ENCODE measurements around the gene NACC1. TPM values are rescaled to one million over a fixed set of nuclear protein-coding genes. Genes with fewer than 3 reads are reported as not detected.

The NACC1 gene
- total RNA-seq (95.4 and 97.6 TPM in 2 replicates), polyA plus RNA-seq (120 and 198 TPM in 2 replicates), polyA minus RNA-seq (80.5 and 91.7 TPM in 2 replicates), Bru-seq, nascent RNA (percentile 73 among the genes with signal in this experiment), BruChase-seq, experiment 1, labeled RNA remaining after a 6-hour chase (percentile 95 among the genes with signal in this experiment), BruChase-seq, experiment 2, labeled RNA remaining after a 2-hour chase (percentile 90 among the genes with signal in this experiment)
- 80.0 and 100 TPM in 2 replicates for polyA plus RNA-seq (2011; cell fraction: cytosol; rRNA removed)
- polyA plus RNA-seq (2011; cell fraction: nucleus; rRNA removed): 54.7 and 78.0 TPM in 2 replicates
- 38.9 and 59.8 TPM in 2 replicates for polyA plus RNA-seq (2012)
- polyA minus RNA-seq (2011; cell fraction: cytosol; rRNA and poly(A)+ RNA removed): 98.0 TPM
- 19.5 and 40.5 TPM in 2 replicates for polyA minus RNA-seq (2011; cell fraction: nucleus; rRNA and poly(A)+ RNA removed)
- long read RNA-seq, partial matches to known transcripts: 0 of 33 reads
- long read RNA-seq, other reads (novel, unspliced or antisense): 33 of 33 reads

GRCh38 chr19:13117772-13118423, at the start of gene NACC1:
Gene NACC1, plus strand, starts transcription at chr19:13118264. Its CDS starts 16,944 bp downstream, at chr19:13135208.
- intact Hi-C loops (cut with micrococcal nuclease): loop anchor here (1.0 kb wide), 1 partner anchor 49 kb away; no protein-coding TSS in a partner anchor

More at GRCh38 chr19:13117772-13118423, at the start of gene NACC1:
- TF ChIP-seq, protein P1, sequence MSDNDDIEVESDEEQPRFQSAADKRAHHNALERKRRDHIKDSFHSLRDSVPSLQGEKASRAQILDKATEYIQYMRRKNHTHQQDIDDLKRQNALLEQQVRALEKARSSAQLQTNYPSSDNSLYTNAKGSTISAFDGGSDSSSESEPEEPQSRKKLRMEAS (IDR thresholded peaks at IDR 0.05; ENCODE audit: insufficient read depth, insufficient read length): no peak
- TF ChIP-seq JUN (IDR thresholded peaks at IDR 0.05; ENCODE audit: borderline replicate concordance, insufficient read depth, insufficient read length, low read depth): no peak
- TF ChIP-seq POLR2AphosphoS5 (IDR thresholded peaks at IDR 0.05; ENCODE audit: insufficient read depth, low read depth, low read length): peak; percentile 38
- Histone ChIP-seq H3K27ac (ENCODE audit: insufficient read depth, low read depth, low read length) (peak within 1 kb of the TSS; percentile 57), H3K4me2 (ENCODE audit: insufficient read depth, low read length) (peak within 1 kb of the TSS; percentile 90), H3K27me3 (ENCODE audit: control insufficient read depth in 2 of 2, insufficient read depth in 2 of 2, low read length in 2 of 2) (no peaks in the 10 kb centered on the region), H3K4me3 (replicated peaks in 1 of 3; ENCODE audit: insufficient read depth in 1 of 3, low read depth in 1 of 3, low read length in 3 of 3) (peak within 1 kb of the TSS; percentile 64 to 99 (median 81)), H3K4me1 (ENCODE audit: control insufficient read depth, extremely low read depth, insufficient read depth, low read length) (peaks cover 13% of the 10 kb centered on the region), H2AFZ (ENCODE audit: low read depth, low read length) (peak within 1 kb of the TSS; percentile 68), H3K79me2 (ENCODE audit: control insufficient read depth, insufficient read depth, low read length) (peaks cover 62% of the 10 kb centered on the region), H3K36me3 (ENCODE audit: control insufficient read depth in 2 of 2, extremely low read depth in 1 of 2, insufficient read depth in 2 of 2, low read length in 2 of 2) (peaks cover 0 to 5% of the 10 kb centered on the region in 2 experiments), H3K9me3 (replicated peaks; ENCODE audit: control insufficient read depth, insufficient read depth, low read length) (no peaks in the 10 kb centered on the region), H3K9ac (replicated peaks; ENCODE audit: extremely low read depth, insufficient read depth, low read length) (peak within 1 kb of the TSS; percentile 86), H3K9me1 (replicated peaks; ENCODE audit: control insufficient read depth, extremely low read depth, insufficient read depth, low read length) (no peaks in the 10 kb centered on the region), H4K20me1 (replicated peaks; ENCODE audit: control insufficient read depth, extremely low read depth, insufficient read depth, low read length) (no peaks in the 10 kb centered on the region)
- CTCF ChIA-PET: interaction anchor here (0.8 to 4.3 kb wide), 10 partner anchors 13 to 153 kb away, joined by 3 to 24 read pairs (median 4); partner anchors contain the start of genes IER2 and STX10
- POLR2A ChIA-PET: interaction anchor here (0.7 to 1.2 kb wide), 4 partner anchors 14 to 40 kb away, joined by 3 to 7 read pairs (median 4); partner anchors contain the start of genes IER2 and STX10
- FAIRE-seq: peak; percentile 87
- peak; percentile 87 for DNase-seq (ENCODE audit: low read depth, low spot score)
- BruUV-seq (replicated peaks): no TSS peak
- dilution Hi-C loops (cut with MboI; ENCODE audit: extremely low pct_ligation_motif_present, low sequenced_read_pairs): no loop called here
